H1 (cell line): ENCODE measurements around the gene ELMO2. TPM values are rescaled to one million over a fixed set of nuclear protein-coding genes. Genes with fewer than 3 reads are reported as not detected.

ENCODE experiments used
- CTCF ChIA-PET: fragments of 300-600 bp; sonication (Branson Sonifier 250); formaldehyde crosslinking; loops from one replicate; lab custom pipeline; 2021; ENCODE audit not compliant: partially characterized antibody; lab: Charles Lee
- POLR2A ChIA-PET: fragments of 300-600 bp; sonication (Branson Sonifier 250); formaldehyde crosslinking; loops from one replicate; lab custom pipeline; 2021; ENCODE audit warnings: inconsistent platforms; ENCODE audit not compliant: partially characterized antibody; lab: Charles Lee
- DNase-seq, 2 experiments: peaks; one replicate each; pipeline versions ENCODE4 v3.0.0 to v3.0.0-alpha.2; 2010 to 2022; ENCODE audit warnings: low spot score in 2 of 2, low read depth in 1 of 2, mixed read lengths in 1 of 2
- FAIRE-seq: peaks from 2 replicates; lab custom pipeline; 2011; peaks lifted over from hg19 to GRCh38; lab: Jason Lieb, UNC
- H2AFZ ChIP-seq: 2 replicates; pipeline ENCODE4 v1.8.1; 2012; ENCODE audit warnings: low read length, inconsistent platforms
- H2AK5ac ChIP-seq: 2 replicates; pipeline ENCODE4 v1.6.1; 2013; ENCODE audit warnings: low read depth, low read length
- H2BK120ac ChIP-seq: replicated peaks from 2 replicates; pipeline ENCODE3; 2013; ENCODE audit warnings: low read depth, low read length, inconsistent platforms
- H2BK12ac ChIP-seq: 2 replicates; pipeline ENCODE4 v1.6.1; 2013; ENCODE audit warnings: low read depth, low read length
- H2BK15ac ChIP-seq: 2 replicates; pipeline ENCODE4 v1.6.1; 2013; ENCODE audit warnings: low read length
- H2BK20ac ChIP-seq: 2 replicates; pipeline ENCODE4 v1.6.1; 2013; ENCODE audit warnings: low read length
- H2BK5ac ChIP-seq: 2 replicates; pipeline ENCODE4 v1.6.1; 2013; ENCODE audit warnings: low read depth, low read length
- H3K14ac ChIP-seq: 2 replicates; pipeline ENCODE4 v1.6.1; 2013; ENCODE audit warnings: inconsistent platforms; ENCODE audit not compliant: insufficient read length
- H3K18ac ChIP-seq: 2 replicates; pipeline ENCODE4 v1.6.1; 2013; ENCODE audit warnings: low read length; ENCODE audit errors: extremely low read depth
- H3K23ac ChIP-seq: 2 replicates; pipeline ENCODE4 v1.6.1; 2013; ENCODE audit warnings: inconsistent platforms; ENCODE audit not compliant: insufficient read length
- H3K23me2 ChIP-seq: 2 replicates; pipeline ENCODE4 v1.6.1; 2013; ENCODE audit warnings: low read depth, low read length
- H3K27ac ChIP-seq: 2 replicates; pipeline ENCODE4 v1.6.1; 2011; ENCODE audit warnings: low read depth, low read length, inconsistent platforms
- H3K27me3 ChIP-seq, 4 experiments: replicated peaks in 1 of 4; 1 replicate in 1 of 4; 2 replicates in 3 of 4; pipeline versions ENCODE4 v1.6.1 to v1.8.1; 2011 to 2013; ENCODE audit warnings: low read length in 3 of 4, mild to moderate bottlenecking in 3 of 4, inconsistent platforms in 2 of 4, mixed read lengths in 2 of 4, moderate library complexity in 1 of 4; ENCODE audit not compliant: control insufficient read depth in 3 of 4, insufficient read depth in 3 of 4; ENCODE audit errors: extremely low read depth in 1 of 4
- H3K36me3 ChIP-seq, 4 experiments: 2 replicates each; pipeline versions ENCODE4 v1.6.1 to v1.8.1; 2011 to 2013; ENCODE audit warnings: mild to moderate bottlenecking in 4 of 4, low read length in 3 of 4, moderate library complexity in 2 of 4, control low read depth in 1 of 4, inconsistent platforms in 1 of 4; ENCODE audit not compliant: insufficient read depth in 4 of 4, control insufficient read depth in 2 of 4
- H3K4ac ChIP-seq: replicated peaks from 2 replicates; pipeline ENCODE3; 2013; ENCODE audit warnings: low read length, low read depth, mixed read lengths, inconsistent platforms; ENCODE audit not compliant: insufficient read length
- H3K4me1 ChIP-seq, 4 experiments: replicated peaks in 1 of 4; 1 replicate in 1 of 4; 2 replicates in 3 of 4; pipeline versions ENCODE4 v1.6.1 to v1.8.1; 2011 to 2013; ENCODE audit warnings: low read length in 3 of 4, inconsistent platforms in 2 of 4, mixed read lengths in 1 of 4; ENCODE audit not compliant: insufficient read depth in 4 of 4, control insufficient read depth in 3 of 4
- H3K4me2 ChIP-seq, 2 experiments: 2 replicates each; pipeline versions ENCODE4 v1.6.1 to v1.8.1; 2011 to 2013; ENCODE audit warnings: low read depth in 2 of 2, low read length in 2 of 2, control low read depth in 1 of 2, inconsistent platforms in 1 of 2, mild to moderate bottlenecking in 1 of 2; ENCODE audit not compliant: insufficient read depth in 1 of 2
- H3K4me3 ChIP-seq, 4 experiments: fragments of 200-600, 300-600 bp in 1 of 4; sonication (generic), shearing (Covaris generic), sonication (Bioruptor Twin) in 1 of 4; 2 replicates each; pipeline versions ENCODE4 v1.5.1 to v1.8.1; 2011 to 2016; ENCODE audit warnings: low read length in 4 of 4, low read depth in 3 of 4, control low read depth in 2 of 4, inconsistent platforms in 2 of 4, mild to moderate bottlenecking in 2 of 4, mixed read lengths in 1 of 4, moderate library complexity in 1 of 4; ENCODE audit not compliant: insufficient read depth in 2 of 4; ENCODE audit errors: extremely low read depth in 1 of 4
- H3K56ac ChIP-seq: replicated peaks from 2 replicates; pipeline ENCODE3; 2013; ENCODE audit warnings: low read depth, mild to moderate bottlenecking, mixed read lengths, low read length, inconsistent platforms; ENCODE audit not compliant: insufficient read length
- H3K79me1 ChIP-seq: 2 replicates; pipeline ENCODE4 v1.6.1; 2013; ENCODE audit warnings: low read depth, low read length, control low read depth
- H3K79me2 ChIP-seq, 2 experiments: 2 replicates each; pipeline versions ENCODE4 v1.6.1 to v1.8.1; 2012 to 2013; ENCODE audit warnings: low read length in 2 of 2, mild to moderate bottlenecking in 2 of 2, inconsistent platforms in 1 of 2; ENCODE audit not compliant: insufficient read depth in 2 of 2, control insufficient read depth in 1 of 2
- H3K9ac ChIP-seq, 4 experiments: replicated peaks in 1 of 4; 1 replicate in 1 of 4; 2 replicates in 3 of 4; pipeline versions ENCODE4 v1.6.1 to v1.8.1; 2011 to 2013; ENCODE audit warnings: low read depth in 3 of 4, low read length in 3 of 4, control low read depth in 2 of 4, mild to moderate bottlenecking in 2 of 4, moderate library complexity in 2 of 4, inconsistent platforms in 1 of 4; ENCODE audit errors: extremely low read depth in 1 of 4
- H3K9me3 ChIP-seq, 2 experiments: 2 replicates each; pipeline versions ENCODE4 v1.6.1 to v1.8.1; 2012 to 2013; ENCODE audit warnings: mild to moderate bottlenecking in 2 of 2, moderate library complexity in 2 of 2, control low read depth in 1 of 2, inconsistent platforms in 1 of 2, low read depth in 1 of 2, low read length in 1 of 2, mixed read lengths in 1 of 2; ENCODE audit not compliant: insufficient read depth in 2 of 2
- H4K20me1 ChIP-seq, 2 experiments: replicated peaks in 1 of 2; 2 replicates each; pipeline versions ENCODE3 to v1.8.1; 2011 to 2013; ENCODE audit warnings: inconsistent platforms in 2 of 2, low read length in 2 of 2, mild to moderate bottlenecking in 1 of 2; ENCODE audit not compliant: insufficient read depth in 2 of 2, control insufficient read depth in 1 of 2
- H4K5ac ChIP-seq: 2 replicates; pipeline ENCODE4 v1.6.1; 2013; ENCODE audit warnings: low read length, low read depth, mixed read lengths, inconsistent platforms; ENCODE audit not compliant: insufficient read length
- H4K8ac ChIP-seq: 2 replicates; pipeline ENCODE4 v1.8.0; 2013; ENCODE audit warnings: mild to moderate bottlenecking, moderate library complexity, low read length, inconsistent platforms; ENCODE audit not compliant: insufficient read depth; ENCODE audit errors: extremely low read depth
- H4K91ac ChIP-seq: replicated peaks from 2 replicates; pipeline ENCODE3; 2013; ENCODE audit warnings: low read length, mixed read lengths, inconsistent platforms; ENCODE audit not compliant: insufficient read length
- ASH2L ChIP-seq: fragments of 200-600, 300-600 bp; sonication (generic); IDR thresholded peaks from one replicate; pipeline ENCODE4 v1.7.1; 2017; ENCODE audit warnings: low read length
- ATF3 ChIP-seq: IDR thresholded peaks from 2 replicates; pipeline ENCODE4 v1.6.1; 2011; ENCODE audit warnings: low read depth, mild to moderate bottlenecking, low read length; ENCODE audit not compliant: insufficient read depth
- CBX8 ChIP-seq: fragments of 300-800, 300-1000 bp; sonication (generic); IDR thresholded peaks from 2 replicates; pipeline ENCODE4 v1.7.1; 2016; ENCODE audit warnings: low read depth, low read length, borderline replicate concordance
- CEBPB ChIP-seq: IDR thresholded peaks from 2 replicates; pipeline ENCODE4 v1.6.1; 2012; ENCODE audit warnings: low read depth, low read length
- EP300 ChIP-seq, 2 experiments: IDR thresholded peaks; 1 replicate in 1 of 2; 2 replicates in 1 of 2; pipeline ENCODE4 v1.6.1; 2011 to 2012; ENCODE audit warnings: low read depth in 2 of 2, low read length in 2 of 2, mild to moderate bottlenecking in 2 of 2, borderline replicate concordance in 1 of 2, inconsistent platforms in 1 of 2, moderate library complexity in 1 of 2
- FOSL1 ChIP-seq: IDR thresholded peaks from 2 replicates; pipeline ENCODE4 v1.6.1; 2011; ENCODE audit warnings: mild to moderate bottlenecking, low read depth, low read length, moderate library complexity; ENCODE audit not compliant: insufficient read depth
- MAFK ChIP-seq: IDR thresholded peaks from 2 replicates; pipeline ENCODE4 v1.6.1; 2012; ENCODE audit warnings: low read depth, mild to moderate bottlenecking, improper control_type of control experiment, low read length
- NRF1 ChIP-seq: IDR thresholded peaks from 2 replicates; pipeline ENCODE4 v1.6.1; 2011; ENCODE audit warnings: mild to moderate bottlenecking, low read depth, low read length, improper control_type of control experiment
- POLR2A ChIP-seq, 2 experiments: IDR thresholded peaks; 1 replicate in 1 of 2; 2 replicates in 1 of 2; pipeline ENCODE4 v1.6.1; 2011; ENCODE audit warnings: low read depth in 2 of 2, low read length in 2 of 2, mild to moderate bottlenecking in 2 of 2; ENCODE audit errors: control extremely low read depth in 1 of 2
- SAP30 ChIP-seq: fragments of 300-600 bp; sonication (generic); IDR thresholded peaks from 2 replicates; pipeline ENCODE4 v1.7.1; 2012; ENCODE audit warnings: low read length, moderate library complexity, mild to moderate bottlenecking, inconsistent platforms; ENCODE audit not compliant: insufficient read depth, insufficient replicate concordance
- SP1 ChIP-seq: IDR thresholded peaks from 2 replicates; pipeline ENCODE4 v1.6.1; 2011; ENCODE audit warnings: low read depth, low read length
- SRF ChIP-seq: IDR thresholded peaks from 2 replicates; pipeline ENCODE4 v1.6.1; 2011; ENCODE audit warnings: mild to moderate bottlenecking, low read depth, low read length, moderate library complexity
- TBP ChIP-seq: IDR thresholded peaks from 2 replicates; pipeline ENCODE4 v1.6.1; 2011; ENCODE audit warnings: low read depth, low read length, improper control_type of control experiment
- TEAD4 ChIP-seq: IDR thresholded peaks from 2 replicates; pipeline ENCODE4 v1.6.1; 2012; ENCODE audit warnings: low read depth, low read length, inconsistent platforms, mixed read lengths
- WGBS, 2 experiments: shearing (Covaris generic) in 1 of 2; methylation state at CpG; one replicate each; pipeline versions ENCODE4 v1.1.6 to v1.1.7; 2013 to 2015; ENCODE audit warnings: low lambda C conversion rate in 2 of 2, mixed read lengths in 2 of 2, inconsistent platforms in 1 of 2, low coverage in 1 of 2, missing lambda C conversion rate in 1 of 2; ENCODE audit not compliant: insufficient replicate concordance in 2 of 2, insufficient coverage in 1 of 2, insufficient read length in 1 of 2; ENCODE audit errors: extremely low coverage in 1 of 2, missing lambda C conversion rate in 1 of 2; 5-methylcytosine and 5-hydroxymethylcytosine counted together
- polyA plus RNA-seq, 7 experiments: library from polyadenylated mRNA; depleted of rRNA in 3 of 7; stranded (reverse) in 5 of 7; unstranded in 2 of 7; fragments of >200 nt in 5 of 7; fragments of 200-250 nt in 2 of 7; gene quantifications; 1 replicate in 5 of 7; 2 replicates in 1 of 7; 4 replicates in 1 of 7; pipeline versions ENCODE4 v1.2.1 to v1.2.3, GENCODE V29; 2011 to 2013; ENCODE audit warnings: missing spikeins in 2 of 7, mixed read lengths in 2 of 7
- total RNA-seq: library from RNA; stranded (reverse); fragmentation: NEBNext Ultra II Directional; extraction: Animal tissue kit (Norgen Biotek cat#: 25700); gene quantifications from 2 replicates; pipeline ENCODE4 v1.2.1, GENCODE V29; 2021

The ELMO2 gene
- total and polyA plus RNA-seq, 2 of the 8 experiments (the other 6 are each of a cell fraction or from before 2014, with no cell fraction given) = 34.3 to 39.7 TPM

GRCh38 chr20:46361381-46361780 lies 45.0 kb downstream of the ELMO2 start:
- Histone ChIP-seq H2BK12ac (no peak overlapping the region), H3K79me1 (peaks cover 8% of the 10 kb centered on the region; the same call in 1 of the 2 replicates), H2BK5ac (no peak overlapping the region), H3K9ac (no peak overlapping the region), H2AK5ac (no peak overlapping the region), H4K8ac (no peak overlapping the region), H2AFZ (no peak overlapping the region), H3K4me2 (no peak overlapping the region), H3K36me3 (peaks cover 2 to 14% (median 5%) of the 10 kb centered on the region in 4 experiments; a peak in 6 of 8 replicates), H3K56ac (no peak overlapping the region), H3K4me3 (no peak overlapping the region), H3K4ac (no peak overlapping the region), H3K27me3 (no peaks in the 10 kb centered on the region), H3K9me3 (no peaks in the 10 kb centered on the region), H3K14ac (no peak overlapping the region), H4K5ac (no peak overlapping the region), H2BK15ac (no peak overlapping the region), H4K91ac (no peak overlapping the region), H3K23me2 (peaks cover 8% of the 10 kb centered on the region; the same call in 1 of the 2 replicates), H2BK120ac (no peak overlapping the region), H2BK20ac (no peak overlapping the region), H3K23ac (no peak overlapping the region), H4K20me1 (peaks cover 6 to 24% of the 10 kb centered on the region in 2 experiments), H3K27ac (no peak overlapping the region), H3K4me1 (peaks cover 0 to 4% (median 0%) of the 10 kb centered on the region in 4 experiments; a peak in 2 of 7 replicates), H3K18ac (no peak overlapping the region), H3K79me2 (peaks cover 0 to 13% of the 10 kb centered on the region in 2 experiments; a peak in 2 of 4 replicates)
- ChIA-PET CTCF (interaction anchor here (5.5 kb wide), 1 partner anchor 12 kb away, joined by 29 read pairs; no protein-coding TSS in a partner anchor), POLR2A (interaction anchor here (1.0 to 1.3 kb wide), 2 partner anchors 13 to 48 kb away, joined by 3 to 4 read pairs; no protein-coding TSS in a partner anchor)
- no peak for FAIRE-seq
- no peak for DNase-seq
- 82% methylated on average over 5 of the region's 5 CpGs; no CpG with 5 or more reads in 1 of the 2 experiments for WGBS, 2 experiments
- TF ChIP-seq MAFK (no peak), NRF1 (no peak), FOSL1 (no peak), SP1 (no peak), CEBPB (no peak), ASH2L (no peak), ATF3 (no peak), POLR2A (IDR thresholded peaks at IDR 0.05; ENCODE audit: control extremely low read depth in 1 of 2, low read depth in 2 of 2, low read length in 2 of 2) (no peak), SRF (no peak), CBX8 (no peak), TEAD4 (no peak), SAP30 (no peak), TBP (no peak), EP300 (IDR thresholded peaks at IDR 0.05; ENCODE audit: borderline replicate concordance in 1 of 2, low read depth in 2 of 2, low read length in 2 of 2) (no peak)
